Measurements from ENCODE around the gene CDC42EP4. TPM values are rescaled to one million over a fixed set of nuclear protein-coding genes. Genes with fewer than 3 reads are reported as not detected.

Gene CDC42EP4
- total and polyA plus RNA-seq, 9 of the 15 experiments (the other 6 are each of a cell fraction or from before 2014, with no cell fraction given): 0.65 to 20.8 (median 12.3) TPM

GRCh38 chr17:73292031-73292531 lies 19.7 kb downstream of the CDC42EP4 start:
- Histone ChIP-seq H3K4me1 (replicated peaks in 1 of 2; ENCODE audit: control insufficient read depth in 2 of 2, insufficient read depth in 2 of 2, low read length in 2 of 2) (peaks cover 40 to 44% of the 10 kb centered on the region in 2 experiments), H3K79me2 (ENCODE audit: control insufficient read depth, insufficient read depth, low read length) (peaks cover 55% of the 10 kb centered on the region; the same call in 2 of the 3 replicates), H3K9me1 (ENCODE audit: control insufficient read depth, insufficient read depth, low read length) (peaks cover 17% of the 10 kb centered on the region), H3K4me3 (no peak overlapping the region), H3K27me3 (ENCODE audit: control insufficient read depth in 2 of 2, insufficient read depth in 2 of 2, low read length in 2 of 2) (no peaks in the 10 kb centered on the region), H4K20me1 (replicated peaks; ENCODE audit: control insufficient read depth, insufficient read depth, low read length) (peaks cover 32% of the 10 kb centered on the region), H2AFZ (ENCODE audit: low read depth, low read length) (peak overlapping the region; percentile 61; the same call in 1 of the 2 replicates), H3K27ac (ENCODE audit: extremely low read depth, low read depth, low read length) (peak overlapping the region; percentile 80; the same call in 2 of the 3 replicates), H3K36me3 (ENCODE audit: control insufficient read depth, insufficient read depth, low read length) (peaks cover 8% of the 10 kb centered on the region; the same call in 1 of the 3 replicates), H3K9ac (ENCODE audit: insufficient read depth in 1 of 2, low read depth in 2 of 2, low read length in 2 of 2) (peak overlapping the region; percentile 27 to 83), H3K9me3 (replicated peaks; ENCODE audit: control insufficient read depth, insufficient read depth, low read depth, low read length) (no peaks in the 10 kb centered on the region), H3K4me2 (ENCODE audit: insufficient read depth, low read length) (peak overlapping the region; percentile 63)
- no peak; the same call in 2 of the 3 replicates for ATAC-seq
- intact Hi-C loops (cut with micrococcal nuclease): no loop called here
- ChIA-PET POLR2A (interaction anchor here (0.6 to 2.0 kb wide), 5 partner anchors 11 to 60 kb away, joined by 3 to 7 read pairs (median 6); partner anchors contain the start of gene CDC42EP4), CTCF (ENCODE audit: low intra/inter-chr PET ratio) (no interaction called here)
- DNase-seq (ENCODE audit: extremely low read depth in 1 of 4, low spot score in 3 of 4): peak in 1 of 4 experiments; percentile 34
- in situ Hi-C loops (cut with MboI): no loop called here
- 73% methylated on average over 10 of the region's 12 CpGs for WGBS (ENCODE audit: insufficient coverage, low coverage, missing lambda C conversion rate)
- no peak for FAIRE-seq
- BruUV-seq (replicated peaks): no TSS peak
- TF ChIP-seq RBFOX2 (IDR thresholded peaks at IDR 0.05; ENCODE audit: low read depth, low read length) (no peak), NONO (IDR thresholded peaks at IDR 0.05; ENCODE audit: low read depth in 2 of 2, low read length in 1 of 2) (no peak), KHSRP (IDR thresholded peaks at IDR 0.05) (no peak), ZNF589 (CRISPR knock-in tag; IDR thresholded peaks at IDR 0.05; ENCODE audit: low read depth) (no peak), TGIF2 (CRISPR knock-in tag; IDR thresholded peaks at IDR 0.05) (no peak), CTCFL (IDR thresholded peaks at IDR 0.05; ENCODE audit: borderline replicate concordance, insufficient read depth, low read depth, low read length, poor library complexity, severe bottlenecking) (no peak), ATF7 (IDR thresholded peaks at IDR 0.05) (no peak), MTA2 (IDR thresholded peaks at IDR 0.05; ENCODE audit: low read depth) (no peak), RREB1 (CRISPR knock-in tag; IDR thresholded peaks at IDR 0.05) (no peak), CHAMP1 (IDR thresholded peaks at IDR 0.05) (no peak), HCFC1 (IDR thresholded peaks at IDR 0.05; ENCODE audit: low read depth, low read length) (no peak), MCM7 (IDR thresholded peaks at IDR 0.05) (no peak)
